K562 (cell line): ENCODE measurements around the gene ARSA. TPM values are rescaled to one million over a fixed set of nuclear protein-coding genes. Genes with fewer than 3 reads are reported as not detected.

ENCODE experiments used
- AFF1 ChIP-seq, 2 experiments: fragments of 450-650 bp; IDR thresholded peaks; 2 replicates each; pipeline ENCODE4 v1.6.1; 2018; ENCODE audit warnings: mild to moderate bottlenecking in 2 of 2, low read depth in 1 of 2; ENCODE audit not compliant: partially characterized antibody in 2 of 2
- ATF1 ChIP-seq, 2 experiments: fragments of 450-650 bp in 1 of 2; IDR thresholded peaks; 2 replicates each; pipeline ENCODE4 v1.6.1; 2016; ENCODE audit warnings: missing compliant biosample characterization in 1 of 2, missing genetic modification characterization in 1 of 2
- BRCA1 ChIP-seq, 2 experiments: fragments of 450-650 bp in 1 of 2; sonication (generic) in 1 of 2; formaldehyde crosslinking in 1 of 2; IDR thresholded peaks; 2 replicates each; pipeline versions ENCODE4 v1.5.0 to v1.6.1; 2017 to 2020; ENCODE audit warnings: mild to moderate bottlenecking in 1 of 2, missing genetic modification reagents in 1 of 2
- DMBX1 ChIP-seq: fragments of 250-450 bp; sonication (Bioruptor Pico); IDR thresholded peaks from 2 replicates; pipeline ENCODE4 v1.8.0; 2022; ENCODE audit warnings: inconsistent platforms, mild to moderate bottlenecking, moderate library complexity, borderline replicate concordance
- RBM34 ChIP-seq: fragments of 200-400 bp; formaldehyde crosslinking; IDR thresholded peaks from 2 replicates; pipeline ENCODE4 v1.6.1; 2018; ENCODE audit warnings: low read length, borderline replicate concordance; ENCODE audit not compliant: insufficient read depth
- SMARCE1 ChIP-seq: fragments of 450-650 bp; IDR thresholded peaks from 2 replicates; pipeline ENCODE4 v1.7.1; 2016; ENCODE audit warnings: mild to moderate bottlenecking
- TSHZ1 ChIP-seq: fragments of 250-450 bp; sonication (Bioruptor Pico); IDR thresholded peaks from 2 replicates; pipeline ENCODE4 v1.4.0; 2020; ENCODE audit warnings: mild to moderate bottlenecking, moderate library complexity
- ZFX ChIP-seq: sonication (generic); formaldehyde crosslinking; IDR thresholded peaks from 2 replicates; pipeline ENCODE4 v1.8.0; 2022; ENCODE audit warnings: mild to moderate bottlenecking, missing genetic modification reagents, moderate library complexity
- ZNF197 ChIP-seq: fragments of 200-800 bp; sonication (Bioruptor generic); IDR thresholded peaks from 2 replicates; pipeline ENCODE4 v1.6.1; 2016; ENCODE audit warnings: low read depth, missing genetic modification characterization, missing compliant biosample characterization
- ZNF282 ChIP-seq: sonication (generic); formaldehyde crosslinking; IDR thresholded peaks from 2 replicates; pipeline ENCODE4 v1.8.1; 2023; ENCODE audit warnings: missing genetic modification reagents
- ZNF445 ChIP-seq: fragments of 250-450 bp; sonication (Bioruptor Pico); IDR thresholded peaks from 2 replicates; pipeline ENCODE4 v1.4.0; 2020; ENCODE audit warnings: low read depth, mild to moderate bottlenecking, moderate library complexity
- ZNF707 ChIP-seq: fragments of 250-450 bp; sonication (Bioruptor Pico); conservative IDR thresholded peaks from 2 replicates; pipeline ENCODE4 v1.8.0; 2022; ENCODE audit warnings: inconsistent platforms, mild to moderate bottlenecking, moderate library complexity
- polyA plus RNA-seq, 8 experiments: library from polyadenylated mRNA; depleted of rRNA in 4 of 8; stranded (reverse) in 5 of 8; unstranded in 3 of 8; fragments of >200 nt; fragmentation: Nextera tagmentation in 2 of 8; fragmentation: Illumina TruSeq in 1 of 8; extraction: Ambion mirVana in 2 of 8; extraction: Trizol in 1 of 8; gene quantifications; 2 replicates each; pipeline versions ENCODE4 v1.2.1 to v1.2.3, GENCODE V29; 2011 to 2014; ENCODE audit warnings: inconsistent platforms in 1 of 8, missing spikeins in 1 of 8
- total RNA-seq, 7 experiments: library from RNA; depleted of rRNA in 6 of 7; stranded (reverse); fragments of >200 nt in 6 of 7; fragmentation: Illumina TruSeq in 2 of 7; extraction: Trizol in 2 of 7; gene quantifications; 2 replicates each; pipeline versions ENCODE4 v1.2.1 to v1.2.3, GENCODE V29; 2011 to 2021; ENCODE audit warnings: low replicate concordance in 1 of 7
- TF ChIP-seq, protein P1 (sequence below): IDR thresholded peaks from 2 replicates; pipeline ENCODE4 v1.6.1; 2012; ENCODE audit warnings: low read depth, low read length, improper control_type of control experiment, borderline replicate concordance

ARSA gene
- total and polyA plus RNA-seq, 9 of the 15 experiments (the other 6 are each of a cell fraction or from before 2014, with no cell fraction given) = 0.32 to 10.9 (median 1.8) TPM; not detected in 1

DNA sequence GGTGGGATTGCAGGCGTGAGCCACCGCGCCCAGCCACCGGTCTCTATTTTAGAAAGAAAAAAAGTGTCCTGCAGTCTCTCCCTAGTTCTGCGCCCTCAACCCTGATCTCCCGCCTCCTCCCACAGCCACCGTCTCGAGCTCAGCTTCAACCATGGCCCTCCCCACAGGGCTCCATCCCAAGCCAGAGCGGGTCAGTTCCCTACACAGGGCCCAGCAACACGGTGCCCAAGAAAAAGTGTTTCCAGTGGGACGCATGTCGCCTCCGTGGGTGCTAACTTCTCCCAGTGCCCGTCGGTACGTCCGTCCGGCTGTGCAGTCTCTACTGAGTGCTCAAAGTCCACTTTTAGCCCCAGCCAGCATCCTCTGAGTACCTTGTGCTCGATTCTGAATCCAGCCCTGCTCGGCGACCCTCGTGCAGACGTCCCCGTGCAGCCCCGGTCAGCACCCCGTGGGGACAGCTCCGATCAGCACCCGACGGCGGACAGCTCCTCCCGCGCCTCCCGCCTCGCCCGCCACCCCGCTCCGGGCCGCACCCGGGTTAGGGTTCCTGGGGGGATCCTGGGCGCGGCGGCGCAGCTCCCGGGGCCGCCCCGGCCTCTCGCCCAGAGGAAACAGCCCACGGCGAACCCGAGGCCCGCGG, 28.0 kb downstream of the ARSA start (continued):
- TF ChIP-seq DMBX1 (peak; percentile 72; the same call in 1 of the 2 replicates), SMARCE1 (no peak), RBM34 (no peak), ZNF282 (CRISPR knock-in tag) (peak; percentile 55; the same call in 1 of the 2 replicates), ATF1 (CRISPR knock-in tag; IDR thresholded peaks at IDR 0.05) (peak; percentile 64), ATF1 (tag; IDR thresholded peaks at IDR 0.05) (no peak), AFF1 (IDR thresholded peaks at IDR 0.05; ENCODE audit: low read depth in 1 of 2, partially characterized antibody in 2 of 2) (peak in 1 of 2 experiments; percentile 94), ZNF197 (CRISPR knock-in tag) (peak; percentile 63; the same call in 1 of the 2 replicates), ZNF445 (CRISPR knock-in tag) (no peak), ZFX (CRISPR knock-in tag) (peak; percentile 37), ZNF707 (CRISPR knock-in tag) (no peak), TSHZ1 (CRISPR knock-in tag) (no peak), BRCA1 (IDR thresholded peaks at IDR 0.05) (no peak), BRCA1 (CRISPR knock-in tag; IDR thresholded peaks at IDR 0.05) (no peak)
- TF ChIP-seq, protein P1, sequence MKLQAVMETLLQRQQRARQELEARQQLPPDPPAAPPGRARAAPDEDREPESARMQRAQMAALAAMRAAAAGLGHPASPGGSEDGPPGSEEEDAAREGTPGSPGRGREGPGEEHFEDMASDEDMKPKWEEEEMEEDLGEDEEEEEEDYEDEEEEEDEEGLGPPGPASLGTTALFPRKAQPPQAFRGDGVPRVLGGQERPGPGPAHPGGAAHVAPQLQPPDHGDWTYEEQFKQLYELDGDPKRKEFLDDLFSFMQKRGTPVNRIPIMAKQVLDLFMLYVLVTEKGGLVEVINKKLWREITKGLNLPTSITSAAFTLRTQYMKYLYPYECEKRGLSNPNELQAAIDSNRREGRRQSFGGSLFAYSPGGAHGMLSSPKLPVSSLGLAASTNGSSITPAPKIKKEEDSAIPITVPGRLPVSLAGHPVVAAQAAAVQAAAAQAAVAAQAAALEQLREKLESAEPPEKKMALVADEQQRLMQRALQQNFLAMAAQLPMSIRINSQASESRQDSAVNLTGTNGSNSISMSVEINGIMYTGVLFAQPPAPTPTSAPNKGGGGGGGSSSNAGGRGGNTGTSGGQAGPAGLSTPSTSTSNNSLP = no peak
